ENCODE measurements around the gene RGS17. TPM values are rescaled to one million over a fixed set of nuclear protein-coding genes. Genes with fewer than 3 reads are reported as not detected.
A peak's percentile ranks its signal among the peaks of the same experiment; 100 is the strongest.

The RGS17 gene
- total RNA-seq, result under 1 TPM in 2 of 4 donors, not detected in 2; 0.08 to 0.16 TPM

GRCh38 chr6:153131037-153131981 lies at the start of gene RGS17:
Gene RGS17 (minus strand): TSS chr6:153131282. CDS start chr6:153044018, 87,264 bp downstream.
- WGBS, 2 donors, result 3 to 8% methylated on average over 26 to 54 of the region's 89 CpGs
- intact Hi-C loops (cut with DNase I; ENCODE audit: low total_unique reads), result no loop called here
- peak within 1 kb of the TSS; percentile 33 for H3K4me3 ChIP-seq (ENCODE audit: low read depth, poor library complexity, severe bottlenecking)
- TF ChIP-seq POLR2A (IDR thresholded peaks at IDR 0.05) (no peak), CTCF (IDR thresholded peaks at IDR 0.05) (no peak)
- no peak for DNase-seq (ENCODE audit: low spot score in 2 of 2)

GRCh38 chr6:153172815-153173214 lies 41.7 kb upstream of the RGS17 start:
- TF ChIP-seq POLR2A (IDR thresholded peaks at IDR 0.05) (no peak), CTCF (IDR thresholded peaks at IDR 0.05) (no peak)
- DNase-seq (ENCODE audit: low spot score in 2 of 2), result no peak
- intact Hi-C loops (cut with DNase I; ENCODE audit: low total_unique reads), result no loop called here
- no peak overlapping the region for H3K4me3 ChIP-seq (ENCODE audit: low read depth, poor library complexity, severe bottlenecking)

- no peak for TF ChIP-seq CTCF (IDR thresholded peaks at IDR 0.05)
- TF ChIP-seq POLR2A (IDR thresholded peaks at IDR 0.05), result no peak
- DNase-seq (ENCODE audit: low spot score in 2 of 2), result no peak
- WGBS, 2 donors, result 72% methylated on average over 3 of the region's 3 CpGs
- intact Hi-C loops (cut with DNase I; ENCODE audit: low total_unique reads), result no loop called here
- H3K4me3 ChIP-seq (ENCODE audit: low read depth, poor library complexity, severe bottlenecking), result no peak overlapping the region
These were observed 39.4 kb upstream of the RGS17 start for GRCh38 chr6:153170511-153170910.

GRCh38 chr6:153167907-153168306 lies 36.8 kb upstream of the RGS17 start:
- TF ChIP-seq POLR2A (IDR thresholded peaks at IDR 0.05) (no peak), CTCF (IDR thresholded peaks at IDR 0.05) (no peak)
- 56 to 65% methylated on average over 1 of the region's 1 CpG for WGBS, 2 donors
- no peak for DNase-seq (ENCODE audit: low spot score in 2 of 2)
- H3K4me3 ChIP-seq (ENCODE audit: low read depth, poor library complexity, severe bottlenecking), result no peak overlapping the region
- intact Hi-C loops (cut with DNase I; ENCODE audit: low total_unique reads), result no loop called here

- TF ChIP-seq POLR2A (IDR thresholded peaks at IDR 0.05) (no peak), CTCF (IDR thresholded peaks at IDR 0.05) (no peak)
- no peak overlapping the region for H3K4me3 ChIP-seq (ENCODE audit: low read depth, poor library complexity, severe bottlenecking)
- DNase-seq (ENCODE audit: low spot score in 2 of 2), result no peak
- 66 to 68% methylated on average over 9 of the region's 9 CpGs for WGBS, 2 donors
- intact Hi-C loops (cut with DNase I; ENCODE audit: low total_unique reads), result no loop called here
These were observed 36.2 kb upstream of the RGS17 start for GRCh38 chr6:153167061-153167891.

Measured in lower leg skin (tissue), 4 donors.